Neural cell (in vitro differentiated cells): ENCODE data around the gene S1PR2. TPM values are rescaled to one million over a fixed set of nuclear protein-coding genes. Genes with fewer than 3 reads are reported as not detected.
"Not testable (repeated sequence)": the region's sequence is repeated elsewhere in the genome, so short reads cannot be mapped to it uniquely, and the experiment has no call there.

ENCODE experiments used
- H2AFZ ChIP-seq: fragments of 200-600, 300-800 bp; sonication (generic), shearing (Covaris generic); 2 replicates; pipeline ENCODE4 v1.6.0; 2014; ENCODE audit warnings: low read depth, mild to moderate bottlenecking, antibody characterized with exemption, low read length, moderate library complexity
- H3F3A ChIP-seq: fragments of 200-600 bp; shearing (Covaris generic); 2 replicates; pipeline ENCODE4 v1.6.1; 2016; ENCODE audit warnings: mild to moderate bottlenecking, moderate library complexity, mixed read lengths, antibody characterized with exemption, low read length; ENCODE audit not compliant: insufficient read depth, poor library complexity, severe bottlenecking
- H3K27ac ChIP-seq: fragments of 200-600, 300-800 bp; sonication (generic), shearing (Covaris generic); 2 replicates; pipeline ENCODE4 v1.5.1; 2014; ENCODE audit warnings: mild to moderate bottlenecking, low read length, moderate library complexity
- H3K27me3 ChIP-seq: fragments of 300-800, 200-600 bp; sonication (generic), shearing (Covaris generic); 2 replicates; pipeline ENCODE4 v1.6.0; 2014; ENCODE audit warnings: mild to moderate bottlenecking, low read depth, low read length, moderate library complexity; ENCODE audit not compliant: insufficient read depth
- H3K36me3 ChIP-seq: fragments of 300-800, 200-600 bp; sonication (generic), shearing (Covaris generic); 2 replicates; pipeline ENCODE4 v1.5.1; 2014; ENCODE audit warnings: mild to moderate bottlenecking, antibody characterized with exemption, low read length, moderate library complexity; ENCODE audit not compliant: insufficient read depth
- H3K4me2 ChIP-seq: fragments of 300-800, 200-600 bp; sonication (generic), shearing (Covaris generic); 2 replicates; pipeline ENCODE4 v1.6.0; 2014; ENCODE audit warnings: mild to moderate bottlenecking, low read length
- H3K4me3 ChIP-seq: fragments of 300-800, 200-600 bp; sonication (generic), shearing (Covaris generic); 2 replicates; pipeline ENCODE4 v1.5.1; 2014; ENCODE audit warnings: mild to moderate bottlenecking, low read length, moderate library complexity
- H3K79me2 ChIP-seq: fragments of 200-600 bp; shearing (Covaris generic); replicated peaks from 2 replicates; pipeline ENCODE4 v1.6.0; 2014; ENCODE audit warnings: mild to moderate bottlenecking, low read length, moderate library complexity; ENCODE audit not compliant: insufficient read depth
- H3K9ac ChIP-seq: fragments of 300-800, 200-600 bp; sonication (generic), shearing (Covaris generic); 2 replicates; pipeline ENCODE4 v1.6.1; 2016; ENCODE audit warnings: mild to moderate bottlenecking, low read length, mixed read lengths
- H3K9me2 ChIP-seq: fragments of 200-600 bp; shearing (Covaris generic); 2 replicates; pipeline ENCODE4 v1.6.1; 2016; ENCODE audit warnings: mild to moderate bottlenecking, low read length, mixed read lengths; ENCODE audit not compliant: insufficient read depth
- H3K9me3 ChIP-seq: fragments of 200-600, 300-800 bp; sonication (generic), shearing (Covaris generic); 2 replicates; pipeline ENCODE4 v1.6.1; 2016; ENCODE audit warnings: mild to moderate bottlenecking, mixed run types, low read length, moderate library complexity, mixed read lengths
- H4K20me1 ChIP-seq: fragments of 200-600 bp; shearing (Covaris generic); 2 replicates; pipeline ENCODE4 v1.6.1; 2016; ENCODE audit warnings: mild to moderate bottlenecking, mixed run types; ENCODE audit not compliant: insufficient read depth
- EP300 ChIP-seq: fragments of 450-650 bp; conservative IDR thresholded peaks from 2 replicates; pipeline ENCODE4 v1.6.1; 2014; ENCODE audit warnings: antibody characterized with exemption, mild to moderate bottlenecking, moderate library complexity; ENCODE audit not compliant: poor library complexity, severe bottlenecking
- EZH2 ChIP-seq: fragments of 200-600, 300-800 bp; shearing (Covaris generic), sonication (generic); IDR thresholded peaks from 2 replicates; pipeline ENCODE4 v1.6.1; 2014; ENCODE audit warnings: antibody characterized with exemption, low read length, borderline replicate concordance, mild to moderate bottlenecking; ENCODE audit not compliant: insufficient read depth, poor library complexity, severe bottlenecking
- MXI1 ChIP-seq: fragments of 450-650 bp; conservative IDR thresholded peaks from 2 replicates; pipeline ENCODE4 v1.6.1; 2014; ENCODE audit warnings: antibody characterized with exemption, mild to moderate bottlenecking; ENCODE audit not compliant: poor library complexity, severe bottlenecking
- POLR2AphosphoS5 ChIP-seq: IDR thresholded peaks from 2 replicates; pipeline ENCODE4 v1.6.1; 2012
- RAD21 ChIP-seq: fragments of 450-650 bp; conservative IDR thresholded peaks from 2 replicates; pipeline ENCODE4 v1.6.1; 2014; ENCODE audit warnings: antibody characterized with exemption, mild to moderate bottlenecking, moderate library complexity
- SMC3 ChIP-seq: fragments of 450-650 bp; conservative IDR thresholded peaks from 2 replicates; pipeline ENCODE4 v1.6.1; 2014; ENCODE audit warnings: antibody characterized with exemption, mild to moderate bottlenecking, moderate library complexity; ENCODE audit not compliant: poor library complexity
- TAF1 ChIP-seq: IDR thresholded peaks from 2 replicates; pipeline ENCODE4 v1.6.1; 2012; ENCODE audit warnings: low read depth
- polyA plus RNA-seq: library from polyadenylated mRNA; depleted of rRNA; stranded (reverse); fragments of >200 nt; gene quantifications from 2 replicates; pipeline ENCODE4 v1.2.3, GENCODE V29; 2014
- TF ChIP-seq, protein P1 (sequence below): fragments of 450-650 bp; IDR thresholded peaks from 2 replicates; pipeline ENCODE4 v1.5.1; 2014; ENCODE audit warnings: antibody characterized with exemption, mild to moderate bottlenecking, moderate library complexity; ENCODE audit not compliant: poor library complexity, severe bottlenecking
- TF ChIP-seq, protein P2 (sequence below): IDR thresholded peaks from 2 replicates; pipeline ENCODE4 v1.6.1; 2012; ENCODE audit warnings: borderline replicate concordance

S1PR2 gene
- polyA plus RNA-seq, 1 donor from 2014 or later = 7.5 TPM

DNA sequence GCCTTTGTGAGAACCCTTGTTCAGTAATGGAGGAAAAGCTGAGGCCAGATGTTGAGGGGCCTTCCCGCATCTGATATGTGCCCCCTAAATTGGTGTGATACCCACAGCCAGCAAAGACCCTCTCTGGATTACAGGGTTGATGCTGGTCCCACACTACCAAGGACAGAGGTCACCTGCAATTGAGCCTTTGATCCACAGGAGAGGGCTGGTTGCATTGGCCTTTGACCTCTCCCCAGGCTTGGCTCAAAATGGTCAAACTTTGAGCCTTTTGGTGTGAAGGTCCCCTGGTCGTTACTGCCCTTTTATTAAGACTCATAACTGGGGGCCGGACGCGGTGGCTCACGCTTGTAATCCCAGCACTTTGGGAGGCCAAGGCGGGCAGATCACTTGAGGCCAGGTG is 12.5 kb upstream of the S1PR2 start:
- Histone ChIP-seq H3K36me3 (no peaks in the 10 kb centered on the region), H3F3A (no peaks in the 10 kb centered on the region), H3K27ac (no peak overlapping the region), H3K79me2 (no peaks in the 10 kb centered on the region), H2AFZ (no peak overlapping the region), H3K27me3 (no peaks in the 10 kb centered on the region), H3K9me2 (no peaks in the 10 kb centered on the region), H3K9me3 (no peaks in the 10 kb centered on the region), H4K20me1 (no peaks in the 10 kb centered on the region), H3K9ac (no peak overlapping the region), H3K4me3 (no peak overlapping the region), H3K4me2 (no peak overlapping the region)
- TF ChIP-seq EP300 (no peak), TAF1 (no peak), MXI1 (no peak), EZH2 (no peak), SMC3 (no peak), RAD21 (no peak), POLR2AphosphoS5 (no peak)
- TF ChIP-seq, protein P1, sequence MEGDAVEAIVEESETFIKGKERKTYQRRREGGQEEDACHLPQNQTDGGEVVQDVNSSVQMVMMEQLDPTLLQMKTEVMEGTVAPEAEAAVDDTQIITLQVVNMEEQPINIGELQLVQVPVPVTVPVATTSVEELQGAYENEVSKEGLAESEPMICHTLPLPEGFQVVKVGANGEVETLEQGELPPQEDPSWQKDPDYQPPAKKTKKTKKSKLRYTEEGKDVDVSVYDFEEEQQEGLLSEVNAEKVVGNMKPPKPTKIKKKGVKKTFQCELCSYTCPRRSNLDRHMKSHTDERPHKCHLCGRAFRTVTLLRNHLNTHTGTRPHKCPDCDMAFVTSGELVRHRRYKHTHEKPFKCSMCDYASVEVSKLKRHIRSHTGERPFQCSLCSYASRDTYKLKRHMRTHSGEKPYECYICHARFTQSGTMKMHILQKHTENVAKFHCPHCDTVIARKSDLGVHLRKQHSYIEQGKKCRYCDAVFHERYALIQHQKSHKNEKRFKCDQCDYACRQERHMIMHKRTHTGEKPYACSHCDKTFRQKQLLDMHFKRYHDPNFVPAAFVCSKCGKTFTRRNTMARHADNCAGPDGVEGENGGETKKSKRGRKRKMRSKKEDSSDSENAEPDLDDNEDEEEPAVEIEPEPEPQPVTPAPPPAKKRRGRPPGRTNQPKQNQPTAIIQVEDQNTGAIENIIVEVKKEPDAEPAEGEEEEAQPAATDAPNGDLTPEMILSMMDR = no peak
- TF ChIP-seq, protein P2, sequence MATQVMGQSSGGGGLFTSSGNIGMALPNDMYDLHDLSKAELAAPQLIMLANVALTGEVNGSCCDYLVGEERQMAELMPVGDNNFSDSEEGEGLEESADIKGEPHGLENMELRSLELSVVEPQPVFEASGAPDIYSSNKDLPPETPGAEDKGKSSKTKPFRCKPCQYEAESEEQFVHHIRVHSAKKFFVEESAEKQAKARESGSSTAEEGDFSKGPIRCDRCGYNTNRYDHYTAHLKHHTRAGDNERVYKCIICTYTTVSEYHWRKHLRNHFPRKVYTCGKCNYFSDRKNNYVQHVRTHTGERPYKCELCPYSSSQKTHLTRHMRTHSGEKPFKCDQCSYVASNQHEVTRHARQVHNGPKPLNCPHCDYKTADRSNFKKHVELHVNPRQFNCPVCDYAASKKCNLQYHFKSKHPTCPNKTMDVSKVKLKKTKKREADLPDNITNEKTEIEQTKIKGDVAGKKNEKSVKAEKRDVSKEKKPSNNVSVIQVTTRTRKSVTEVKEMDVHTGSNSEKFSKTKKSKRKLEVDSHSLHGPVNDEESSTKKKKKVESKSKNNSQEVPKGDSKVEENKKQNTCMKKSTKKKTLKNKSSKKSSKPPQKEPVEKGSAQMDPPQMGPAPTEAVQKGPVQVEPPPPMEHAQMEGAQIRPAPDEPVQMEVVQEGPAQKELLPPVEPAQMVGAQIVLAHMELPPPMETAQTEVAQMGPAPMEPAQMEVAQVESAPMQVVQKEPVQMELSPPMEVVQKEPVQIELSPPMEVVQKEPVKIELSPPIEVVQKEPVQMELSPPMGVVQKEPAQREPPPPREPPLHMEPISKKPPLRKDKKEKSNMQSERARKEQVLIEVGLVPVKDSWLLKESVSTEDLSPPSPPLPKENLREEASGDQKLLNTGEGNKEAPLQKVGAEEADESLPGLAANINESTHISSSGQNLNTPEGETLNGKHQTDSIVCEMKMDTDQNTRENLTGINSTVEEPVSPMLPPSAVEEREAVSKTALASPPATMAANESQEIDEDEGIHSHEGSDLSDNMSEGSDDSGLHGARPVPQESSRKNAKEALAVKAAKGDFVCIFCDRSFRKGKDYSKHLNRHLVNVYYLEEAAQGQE = no peak

DNA sequence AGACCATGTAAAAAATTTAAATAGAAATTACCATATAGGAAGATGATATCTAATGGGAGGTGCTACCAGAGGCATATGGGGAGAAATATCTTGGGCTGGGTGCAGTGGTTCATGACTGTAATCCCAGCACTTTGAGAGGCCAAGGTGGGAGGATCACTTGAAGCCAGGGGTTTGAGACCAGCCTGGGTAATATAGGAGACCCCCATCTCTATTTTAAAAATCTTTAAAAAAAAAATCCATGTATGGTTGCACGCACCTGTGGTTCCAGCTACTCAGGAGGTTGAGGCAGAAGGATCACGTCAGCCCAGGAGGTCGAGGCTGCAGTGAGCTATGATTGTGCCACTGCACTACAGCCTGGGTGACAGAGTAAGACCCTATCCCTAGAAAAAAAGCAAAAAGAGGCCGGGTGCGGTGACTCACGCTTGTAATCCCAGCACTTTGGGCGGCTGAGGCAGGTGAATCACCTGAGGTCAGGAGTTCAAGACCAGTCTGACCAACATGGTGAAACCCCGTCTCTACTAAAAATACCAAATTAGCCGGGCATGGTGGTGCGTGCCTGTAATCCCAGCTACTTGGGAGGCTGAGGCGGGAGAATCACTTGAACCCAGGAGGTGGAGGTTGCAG is 10.8 kb upstream of the S1PR2 start:
- not testable (repeated sequence) for H3K9me2 ChIP-seq, H3K79me2 ChIP-seq, H3K27me3 ChIP-seq, H3K4me2 ChIP-seq, H3K4me3 ChIP-seq, H2AFZ ChIP-seq, H3F3A ChIP-seq, H3K36me3 ChIP-seq, H3K9ac ChIP-seq, H3K27ac ChIP-seq, H4K20me1 ChIP-seq, H3K9me3 ChIP-seq
